ENCODE results near the gene RALGAPB. TPM values are rescaled to one million over a fixed set of nuclear protein-coding genes. Genes with fewer than 3 reads are reported as not detected.
A peak's percentile ranks its signal among the peaks of the same experiment; 100 is the strongest.

The RALGAPB gene
- polyA plus RNA-seq, 1 of the 3 experiments (the other 2 are of a cell fraction): 10.8 TPM

DNA sequence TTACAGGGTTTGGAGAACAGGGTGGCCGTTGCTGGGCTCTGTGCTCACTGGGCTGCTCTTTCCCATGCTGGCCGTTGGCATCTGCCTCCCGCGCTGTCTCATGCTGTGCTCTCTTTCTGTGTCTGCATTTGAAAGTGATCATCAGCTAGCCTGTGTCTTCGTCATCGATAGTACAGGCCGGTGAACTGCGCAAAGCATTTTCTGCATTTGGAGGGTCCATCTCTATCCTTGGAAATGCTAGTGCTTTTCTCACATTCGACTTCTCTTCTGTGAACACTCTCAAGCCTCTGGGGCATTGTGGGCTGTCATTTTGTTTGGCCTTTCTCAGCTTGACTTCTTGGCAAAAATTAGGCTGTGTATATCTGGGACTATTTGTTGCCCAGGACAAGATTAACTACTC is 30.7 kb upstream of the RALGAPB start (continued):
- TF ChIP-seq CHD2 (IDR thresholded peaks at IDR 0.05; ENCODE audit: low read length, partially characterized antibody) (no peak), MEF2A (IDR thresholded peaks at IDR 0.05; ENCODE audit: borderline replicate concordance, low read depth) (no peak), RFX5 (IDR thresholded peaks at IDR 0.05; ENCODE audit: low read length) (no peak), NRF1 (IDR thresholded peaks at IDR 0.05; ENCODE audit: low read depth, low read length) (no peak), RXRA (IDR thresholded peaks at IDR 0.05; ENCODE audit: borderline replicate concordance, low read depth) (no peak), YY1 (IDR thresholded peaks at IDR 0.05; ENCODE audit: low read depth) (no peak)
- TF ChIP-seq, protein P1, sequence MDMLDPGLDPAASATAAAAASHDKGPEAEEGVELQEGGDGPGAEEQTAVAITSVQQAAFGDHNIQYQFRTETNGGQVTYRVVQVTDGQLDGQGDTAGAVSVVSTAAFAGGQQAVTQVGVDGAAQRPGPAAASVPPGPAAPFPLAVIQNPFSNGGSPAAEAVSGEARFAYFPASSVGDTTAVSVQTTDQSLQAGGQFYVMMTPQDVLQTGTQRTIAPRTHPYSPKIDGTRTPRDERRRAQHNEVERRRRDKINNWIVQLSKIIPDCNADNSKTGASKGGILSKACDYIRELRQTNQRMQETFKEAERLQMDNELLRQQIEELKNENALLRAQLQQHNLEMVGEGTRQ (IDR thresholded peaks at IDR 0.05; ENCODE audit: borderline replicate concordance, low read depth, low read length): no peak
- TF ChIP-seq, protein P2, sequence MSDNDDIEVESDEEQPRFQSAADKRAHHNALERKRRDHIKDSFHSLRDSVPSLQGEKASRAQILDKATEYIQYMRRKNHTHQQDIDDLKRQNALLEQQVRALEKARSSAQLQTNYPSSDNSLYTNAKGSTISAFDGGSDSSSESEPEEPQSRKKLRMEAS (IDR thresholded peaks at IDR 0.05; ENCODE audit: low read depth): no peak
- TF ChIP-seq, protein P3, sequence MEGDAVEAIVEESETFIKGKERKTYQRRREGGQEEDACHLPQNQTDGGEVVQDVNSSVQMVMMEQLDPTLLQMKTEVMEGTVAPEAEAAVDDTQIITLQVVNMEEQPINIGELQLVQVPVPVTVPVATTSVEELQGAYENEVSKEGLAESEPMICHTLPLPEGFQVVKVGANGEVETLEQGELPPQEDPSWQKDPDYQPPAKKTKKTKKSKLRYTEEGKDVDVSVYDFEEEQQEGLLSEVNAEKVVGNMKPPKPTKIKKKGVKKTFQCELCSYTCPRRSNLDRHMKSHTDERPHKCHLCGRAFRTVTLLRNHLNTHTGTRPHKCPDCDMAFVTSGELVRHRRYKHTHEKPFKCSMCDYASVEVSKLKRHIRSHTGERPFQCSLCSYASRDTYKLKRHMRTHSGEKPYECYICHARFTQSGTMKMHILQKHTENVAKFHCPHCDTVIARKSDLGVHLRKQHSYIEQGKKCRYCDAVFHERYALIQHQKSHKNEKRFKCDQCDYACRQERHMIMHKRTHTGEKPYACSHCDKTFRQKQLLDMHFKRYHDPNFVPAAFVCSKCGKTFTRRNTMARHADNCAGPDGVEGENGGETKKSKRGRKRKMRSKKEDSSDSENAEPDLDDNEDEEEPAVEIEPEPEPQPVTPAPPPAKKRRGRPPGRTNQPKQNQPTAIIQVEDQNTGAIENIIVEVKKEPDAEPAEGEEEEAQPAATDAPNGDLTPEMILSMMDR (IDR thresholded peaks at IDR 0.05): no peak

- WGBS (ENCODE audit: low lambda C conversion rate): 81% methylated on average over 3 of the region's 3 CpGs
- no peaks in the 10 kb centered on the region for H3K27me3 ChIP-seq (ENCODE audit: insufficient read depth)
- H4K20me1 ChIP-seq (ENCODE audit: insufficient read depth): no peaks in the 10 kb centered on the region
- no peak overlapping the region for H3K9ac ChIP-seq
- TF ChIP-seq TCF12 (IDR thresholded peaks at IDR 0.05) (no peak), PBX3 (IDR thresholded peaks at IDR 0.05) (no peak), JUND (IDR thresholded peaks at IDR 0.05) (no peak), TAF1 (IDR thresholded peaks at IDR 0.05; ENCODE audit: borderline replicate concordance, low read depth, low read length) (no peak), CHD2 (IDR thresholded peaks at IDR 0.05; ENCODE audit: low read length, partially characterized antibody) (no peak), RXRA (IDR thresholded peaks at IDR 0.05; ENCODE audit: borderline replicate concordance, low read depth) (no peak), FOXJ3 (CRISPR knock-in tag; IDR thresholded peaks at IDR 0.05) (no peak), SIN3A (IDR thresholded peaks at IDR 0.05; ENCODE audit: borderline replicate concordance, low read depth, low read length) (no peak), EP300 (IDR thresholded peaks at IDR 0.05; ENCODE audit: borderline replicate concordance in 1 of 2, low read depth in 1 of 2, low read length in 1 of 2) (no peak), GABPA (IDR thresholded peaks at IDR 0.05; ENCODE audit: low read depth) (no peak), YY1 (IDR thresholded peaks at IDR 0.05; ENCODE audit: low read depth) (no peak)
- TF ChIP-seq, protein P4, sequence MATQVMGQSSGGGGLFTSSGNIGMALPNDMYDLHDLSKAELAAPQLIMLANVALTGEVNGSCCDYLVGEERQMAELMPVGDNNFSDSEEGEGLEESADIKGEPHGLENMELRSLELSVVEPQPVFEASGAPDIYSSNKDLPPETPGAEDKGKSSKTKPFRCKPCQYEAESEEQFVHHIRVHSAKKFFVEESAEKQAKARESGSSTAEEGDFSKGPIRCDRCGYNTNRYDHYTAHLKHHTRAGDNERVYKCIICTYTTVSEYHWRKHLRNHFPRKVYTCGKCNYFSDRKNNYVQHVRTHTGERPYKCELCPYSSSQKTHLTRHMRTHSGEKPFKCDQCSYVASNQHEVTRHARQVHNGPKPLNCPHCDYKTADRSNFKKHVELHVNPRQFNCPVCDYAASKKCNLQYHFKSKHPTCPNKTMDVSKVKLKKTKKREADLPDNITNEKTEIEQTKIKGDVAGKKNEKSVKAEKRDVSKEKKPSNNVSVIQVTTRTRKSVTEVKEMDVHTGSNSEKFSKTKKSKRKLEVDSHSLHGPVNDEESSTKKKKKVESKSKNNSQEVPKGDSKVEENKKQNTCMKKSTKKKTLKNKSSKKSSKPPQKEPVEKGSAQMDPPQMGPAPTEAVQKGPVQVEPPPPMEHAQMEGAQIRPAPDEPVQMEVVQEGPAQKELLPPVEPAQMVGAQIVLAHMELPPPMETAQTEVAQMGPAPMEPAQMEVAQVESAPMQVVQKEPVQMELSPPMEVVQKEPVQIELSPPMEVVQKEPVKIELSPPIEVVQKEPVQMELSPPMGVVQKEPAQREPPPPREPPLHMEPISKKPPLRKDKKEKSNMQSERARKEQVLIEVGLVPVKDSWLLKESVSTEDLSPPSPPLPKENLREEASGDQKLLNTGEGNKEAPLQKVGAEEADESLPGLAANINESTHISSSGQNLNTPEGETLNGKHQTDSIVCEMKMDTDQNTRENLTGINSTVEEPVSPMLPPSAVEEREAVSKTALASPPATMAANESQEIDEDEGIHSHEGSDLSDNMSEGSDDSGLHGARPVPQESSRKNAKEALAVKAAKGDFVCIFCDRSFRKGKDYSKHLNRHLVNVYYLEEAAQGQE (IDR thresholded peaks at IDR 0.05; ENCODE audit: low read depth, low read length): no peak
- TF ChIP-seq, protein P2 (IDR thresholded peaks at IDR 0.05; ENCODE audit: low read depth): no peak
- H3K36me3 ChIP-seq (replicated peaks in 1 of 2; ENCODE audit: control insufficient read depth in 1 of 2, insufficient read depth in 2 of 2, low read length in 1 of 2): peaks cover 10 to 19% of the 10 kb centered on the region in 2 experiments
- no peaks in the 10 kb centered on the region for H3K9me2 ChIP-seq
- H3K4me3 ChIP-seq (ENCODE audit: low read depth in 2 of 2, low read length in 1 of 2): no peak overlapping the region
- peaks cover 20% of the 10 kb centered on the region for H3K79me2 ChIP-seq (ENCODE audit: insufficient read depth)
- no peaks in the 10 kb centered on the region for H3K9me3 ChIP-seq
- DNase-seq: no peak
- H3K4me1 ChIP-seq (ENCODE audit: control insufficient read depth in 1 of 2, insufficient read depth in 2 of 2, low read depth in 1 of 2, low read length in 1 of 2): peaks cover 10 to 13% of the 10 kb centered on the region in 2 experiments; a peak in 1 of 4 replicates
- POLR2A ChIA-PET: interaction anchor here (4.1 kb wide), 1 partner anchor 12 kb away, joined by 83 read pairs; the partner anchor contains the start of gene SNHG17
- no peaks in the 10 kb centered on the region for H3F3A ChIP-seq (replicated peaks; ENCODE audit: insufficient read depth)
- no peak overlapping the region for H3K27ac ChIP-seq (ENCODE audit: low read depth in 2 of 2, low read length in 1 of 2)
- CTCF ChIA-PET: interaction anchor here (1.0 to 4.2 kb wide), 10 partner anchors 10 to 125 kb away, joined by 3 to 75 read pairs (median 7); partner anchors contain the start of genes RALGAPB and SNHG17
- peak overlapping the region; percentile 97; the same call in 1 of the 2 replicates for H2AFZ ChIP-seq (ENCODE audit: low read depth)
- H3K4me2 ChIP-seq: no peak overlapping the region
Measured at GRCh38 chr20:38445381-38445796, 27.3 kb upstream of the RALGAPB start.

Measured in SK-N-SH (cell line).